Activated naive CD8-positive, alpha-beta T cell treated with anti-CD3 and anti-CD28 coated beads, Interleukin-2, amount 10 ng/mL, durations not matched to agents 7 days and 5 days (primary cell): ENCODE results near the gene TTC8. TPM values are rescaled to one million over a fixed set of nuclear protein-coding genes. Genes with fewer than 3 reads are reported as not detected.

ENCODE experiments used
- ATAC-seq: fragments of 150-1000 bp; cut with Tn5 transposase; one replicate; pipeline ENCODE4 v1.10.0; 2021; ENCODE audit warnings: low read depth, moderate library complexity
- POLR2A ChIA-PET: fragments of 350-600 bp; sonication (Branson Sonifier 250); formaldehyde crosslinking; loops from one replicate; lab custom pipeline; 2021; ENCODE audit warnings: antibody characterized with exemption; lab: Charles Lee
- DNase-seq: peaks from one replicate; pipeline ENCODE4 v3.0.0; 2021
- H3K27ac Mint-ChIP-seq: one replicate; pipeline ENCODE4 v1.8.0; 2022; ENCODE audit warnings: mild to moderate bottlenecking, mixed read lengths
- H3K27me3 Mint-ChIP-seq: one replicate; pipeline ENCODE4 v1.8.0; 2022; ENCODE audit warnings: mild to moderate bottlenecking, moderate library complexity, mixed read lengths
- H3K36me3 Mint-ChIP-seq: one replicate; pipeline ENCODE4 v1.8.0; 2021; ENCODE audit warnings: mild to moderate bottlenecking, mixed read lengths
- H3K4me1 Mint-ChIP-seq: one replicate; pipeline ENCODE4 v1.8.0; 2021; ENCODE audit warnings: mixed read lengths
- H3K4me3 Mint-ChIP-seq: one replicate; pipeline ENCODE4 v1.8.0; 2022; ENCODE audit warnings: mild to moderate bottlenecking, moderate library complexity, mixed read lengths
- H3K9me3 Mint-ChIP-seq: one replicate; pipeline ENCODE4 v1.8.0; 2021; ENCODE audit warnings: mixed read lengths
- total RNA-seq, 2 experiments: library from RNA; stranded (reverse); gene quantifications; one replicate each; pipeline ENCODE4 v1.2.3, GENCODE V29; 2021

The TTC8 gene
- total RNA-seq, 2 experiments from 2014 or later = 1.3 to 2.2 TPM

DNA sequence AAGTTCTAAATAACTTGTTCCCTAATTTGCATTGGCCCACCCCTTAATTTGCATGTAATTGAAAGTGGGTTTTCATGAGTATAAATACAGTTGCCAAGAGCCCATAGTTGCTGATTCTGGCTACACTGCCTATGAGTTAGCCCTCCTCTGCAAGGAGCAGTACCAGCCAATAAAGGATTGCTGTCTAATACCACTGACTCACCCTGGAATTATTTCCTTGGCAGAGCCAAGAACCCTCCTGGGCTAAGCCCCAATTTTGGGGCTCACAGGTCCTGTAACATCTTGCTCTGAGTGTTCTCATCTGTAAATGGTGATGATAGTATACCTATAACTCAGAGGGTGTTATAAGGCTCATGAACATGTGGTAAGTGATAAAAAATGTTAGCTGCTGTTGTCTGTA is 6.8 kb downstream of the TTC8 start:
- H3K4me1 Mint-ChIP-seq = peaks cover 5% of the 10 kb centered on the region
- no peak for DNase-seq
- no peak for ATAC-seq
- no peak overlapping the region for H3K27ac Mint-ChIP-seq
- no peaks in the 10 kb centered on the region for H3K9me3 Mint-ChIP-seq
- H3K27me3 Mint-ChIP-seq = peaks cover 2% of the 10 kb centered on the region
- POLR2A ChIA-PET = no interaction called here
- H3K36me3 Mint-ChIP-seq = no peaks in the 10 kb centered on the region
- H3K4me3 Mint-ChIP-seq = no peak overlapping the region

DNA sequence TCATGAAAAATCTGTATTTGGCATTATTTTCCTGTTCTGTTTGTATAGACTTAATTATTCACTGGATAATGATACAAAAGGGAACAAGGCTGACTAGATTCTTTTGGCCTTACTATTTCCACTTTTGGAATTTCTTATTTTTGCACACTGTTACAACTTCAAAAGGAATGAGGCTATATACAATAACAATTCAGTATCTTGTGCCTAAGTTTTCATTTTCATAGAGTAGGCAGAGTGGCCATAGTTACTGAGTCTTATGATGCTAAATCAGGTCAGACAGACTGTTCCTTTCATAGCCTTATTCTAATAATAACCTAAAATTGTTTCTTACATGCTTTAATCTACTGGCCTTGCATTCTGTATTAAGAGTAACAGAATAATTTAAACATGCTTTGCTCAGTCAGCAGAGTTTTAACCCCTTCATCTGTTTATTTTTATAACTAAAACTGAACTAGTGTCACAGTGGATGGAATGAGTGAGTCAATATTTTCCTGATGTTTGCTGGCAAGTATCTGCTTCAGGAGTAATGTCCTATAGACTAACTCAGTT is 10.5 kb downstream of the TTC8 start:
- H3K27me3 Mint-ChIP-seq = peaks cover 2% of the 10 kb centered on the region
- ATAC-seq (no peak), DNase-seq (no peak)
- POLR2A ChIA-PET = no interaction called here
- peaks cover 5% of the 10 kb centered on the region for H3K4me1 Mint-ChIP-seq
- H3K9me3 Mint-ChIP-seq = no peaks in the 10 kb centered on the region
- no peaks in the 10 kb centered on the region for H3K36me3 Mint-ChIP-seq
- no peak overlapping the region for H3K27ac Mint-ChIP-seq
- no peak overlapping the region for H3K4me3 Mint-ChIP-seq

DNA sequence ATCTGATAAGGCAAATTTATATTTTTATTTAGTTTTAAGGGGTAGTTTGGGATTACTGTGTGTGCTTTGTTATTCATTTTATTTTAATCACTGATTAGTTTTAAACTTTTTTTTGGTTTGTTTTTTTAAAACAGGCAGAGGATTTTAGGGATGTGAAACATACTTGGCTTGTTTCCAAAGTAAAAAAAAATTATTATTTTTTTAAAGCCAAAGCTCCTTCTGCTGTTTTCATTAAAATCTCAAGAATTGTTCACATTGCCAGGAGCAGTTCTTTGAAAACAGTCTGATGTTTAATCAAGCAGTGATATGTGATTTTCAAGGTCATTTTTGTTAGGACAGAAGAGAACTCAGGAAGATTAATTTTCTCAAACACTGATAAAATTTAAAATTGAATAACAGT is 11.2 kb downstream of the TTC8 start:
- H3K27ac Mint-ChIP-seq = no peak overlapping the region
- H3K36me3 Mint-ChIP-seq = no peaks in the 10 kb centered on the region
- no peak overlapping the region for H3K4me3 Mint-ChIP-seq
- ATAC-seq = no peak
- peaks cover 5% of the 10 kb centered on the region for H3K4me1 Mint-ChIP-seq
- DNase-seq = no peak
- POLR2A ChIA-PET = no interaction called here
- peaks cover 2% of the 10 kb centered on the region for H3K27me3 Mint-ChIP-seq
- H3K9me3 Mint-ChIP-seq = no peaks in the 10 kb centered on the region

GRCh38 chr14:88837495-88837894 is 13.0 kb downstream of the TTC8 start:
- Mint-ChIP-seq H3K27ac (no peak overlapping the region), H3K36me3 (no peaks in the 10 kb centered on the region), H3K27me3 (peaks cover 2% of the 10 kb centered on the region), H3K4me1 (no peaks in the 10 kb centered on the region), H3K9me3 (no peaks in the 10 kb centered on the region), H3K4me3 (no peak overlapping the region)
- no peak for ATAC-seq
- POLR2A ChIA-PET = no interaction called here
- DNase-seq = no peak

GRCh38 chr14:88838015-88838414 is 13.6 kb downstream of the TTC8 start:
- H3K27me3 Mint-ChIP-seq = peaks cover 2% of the 10 kb centered on the region
- no peaks in the 10 kb centered on the region for H3K36me3 Mint-ChIP-seq
- H3K4me3 Mint-ChIP-seq = no peak overlapping the region
- DNase-seq = no peak
- ATAC-seq = no peak
- H3K27ac Mint-ChIP-seq = no peak overlapping the region
- POLR2A ChIA-PET = no interaction called here
- H3K4me1 Mint-ChIP-seq = no peaks in the 10 kb centered on the region
- no peaks in the 10 kb centered on the region for H3K9me3 Mint-ChIP-seq

DNA sequence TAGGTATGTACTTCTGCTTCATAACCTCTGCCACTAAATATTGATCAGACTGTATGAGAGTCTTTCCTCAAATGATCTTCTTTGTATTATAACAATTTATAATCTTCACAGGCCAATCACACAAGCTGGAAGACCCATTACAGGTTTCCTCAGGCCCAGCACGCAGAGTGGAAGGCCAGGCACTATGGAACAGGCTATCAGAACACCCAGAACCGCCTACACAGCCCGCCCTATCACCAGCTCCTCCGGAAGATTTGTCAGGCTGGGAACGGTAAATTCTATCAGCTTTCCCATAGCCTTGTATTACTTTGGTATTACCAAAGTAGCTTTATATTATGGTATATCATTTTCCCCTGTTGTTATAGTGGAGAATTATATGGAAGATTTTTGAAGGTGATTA is 16.5 kb downstream of the TTC8 start:
- H3K4me1 Mint-ChIP-seq = no peaks in the 10 kb centered on the region
- no peak overlapping the region for H3K27ac Mint-ChIP-seq
- no peaks in the 10 kb centered on the region for H3K36me3 Mint-ChIP-seq
- H3K4me3 Mint-ChIP-seq = no peak overlapping the region
- ATAC-seq = no peak
- no peaks in the 10 kb centered on the region for H3K27me3 Mint-ChIP-seq
- no peak for DNase-seq
- no peaks in the 10 kb centered on the region for H3K9me3 Mint-ChIP-seq
- POLR2A ChIA-PET = no interaction called here

GRCh38 chr14:88841741-88842140 is 17.3 kb downstream of the TTC8 start:
- Mint-ChIP-seq H3K27me3 (no peaks in the 10 kb centered on the region), H3K4me3 (no peak overlapping the region), H3K27ac (no peak overlapping the region), H3K36me3 (no peaks in the 10 kb centered on the region), H3K4me1 (no peaks in the 10 kb centered on the region), H3K9me3 (no peaks in the 10 kb centered on the region)
- ATAC-seq = no peak
- DNase-seq = no peak
- POLR2A ChIA-PET = no interaction called here

DNA sequence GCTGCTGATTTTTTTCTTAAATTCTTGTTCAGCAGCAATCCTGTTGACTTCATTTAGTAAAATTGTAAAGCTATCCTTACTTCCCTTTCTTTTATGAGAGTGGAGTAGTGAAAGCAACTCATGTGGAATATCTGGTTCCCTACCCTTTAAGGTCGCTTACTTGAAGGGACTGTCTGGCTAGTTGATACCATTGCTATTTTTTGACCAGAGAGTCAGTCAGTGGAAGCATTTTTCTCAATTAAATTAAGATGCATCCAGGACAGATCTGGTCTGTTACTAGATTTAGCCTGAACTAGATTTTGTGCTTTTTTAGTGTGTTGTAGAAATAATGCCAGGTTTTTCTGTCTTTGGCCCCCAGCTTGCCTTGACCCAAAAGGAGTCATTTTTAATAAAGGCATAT is 18.0 kb downstream of the TTC8 start:
- Mint-ChIP-seq H3K36me3 (no peaks in the 10 kb centered on the region), H3K9me3 (no peaks in the 10 kb centered on the region), H3K4me3 (no peak overlapping the region), H3K27me3 (no peaks in the 10 kb centered on the region), H3K27ac (no peak overlapping the region), H3K4me1 (no peaks in the 10 kb centered on the region)
- ATAC-seq (no peak), DNase-seq (no peak)
- POLR2A ChIA-PET = no interaction called here

DNA sequence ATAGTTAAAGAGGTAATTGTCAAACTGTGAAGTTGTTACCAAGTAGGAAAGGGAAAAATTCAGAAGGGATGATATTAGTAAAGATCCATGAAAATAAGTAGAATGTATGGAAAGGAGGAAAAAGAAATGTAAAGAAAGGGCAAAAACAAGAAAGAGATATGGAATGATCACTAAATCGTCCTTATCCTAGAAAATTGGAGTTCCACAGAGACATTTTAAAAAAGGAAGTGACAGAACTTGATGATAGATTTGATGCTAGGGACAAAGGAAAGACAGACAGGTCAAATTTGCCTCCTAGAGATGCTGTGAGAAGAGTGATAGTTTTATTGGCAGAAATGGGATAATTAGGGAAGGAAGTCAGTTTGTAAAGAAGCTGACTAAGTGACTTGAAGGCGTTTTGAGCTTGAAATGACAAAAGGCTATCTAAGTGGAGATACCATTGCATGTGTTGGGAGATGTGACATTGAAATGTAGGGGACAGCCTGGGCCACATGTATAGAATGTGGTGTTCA is 20.6 kb downstream of the TTC8 start:
- no peak for ATAC-seq
- Mint-ChIP-seq H3K4me1 (no peaks in the 10 kb centered on the region), H3K27me3 (no peaks in the 10 kb centered on the region), H3K27ac (no peak overlapping the region), H3K9me3 (no peaks in the 10 kb centered on the region), H3K36me3 (no peaks in the 10 kb centered on the region), H3K4me3 (no peak overlapping the region)
- no peak for DNase-seq
- POLR2A ChIA-PET = no interaction called here

DNA sequence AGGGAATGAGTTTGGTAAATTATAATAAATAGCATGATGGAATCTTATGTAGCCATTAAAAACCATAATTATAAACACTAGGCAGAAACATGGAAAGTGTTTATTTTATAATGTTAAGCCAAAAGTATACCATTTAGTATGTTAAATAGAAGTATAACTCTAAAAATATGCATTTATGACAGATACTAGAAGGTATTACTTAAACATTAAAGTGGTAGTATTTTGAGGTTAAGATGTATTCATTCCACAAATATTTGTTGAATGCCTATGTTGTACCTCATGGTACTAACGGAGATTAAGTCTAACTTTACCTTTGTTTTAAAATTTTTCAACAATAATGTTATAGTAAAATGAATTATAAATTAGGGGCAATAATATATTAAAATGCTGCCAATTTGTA is 24.1 kb downstream of the TTC8 start:
- Mint-ChIP-seq H3K9me3 (no peaks in the 10 kb centered on the region), H3K27me3 (no peaks in the 10 kb centered on the region)

GRCh38 chr14:88849716-88850115 is 25.3 kb downstream of the TTC8 start:
- Mint-ChIP-seq H3K9me3 (no peaks in the 10 kb centered on the region), H3K4me3 (no peak overlapping the region), H3K4me1 (no peaks in the 10 kb centered on the region), H3K36me3 (no peaks in the 10 kb centered on the region), H3K27ac (no peak overlapping the region), H3K27me3 (no peaks in the 10 kb centered on the region)
- POLR2A ChIA-PET = no interaction called here
- ATAC-seq = no peak
- no peak for DNase-seq

More for the DNA sequence above, 24.1 kb downstream of the TTC8 start:
- Mint-ChIP-seq H3K4me3 (no peak overlapping the region), H3K4me1 (no peaks in the 10 kb centered on the region), H3K27ac (no peak overlapping the region), H3K36me3 (no peaks in the 10 kb centered on the region)
- ATAC-seq = no peak
- POLR2A ChIA-PET = no interaction called here
- no peak for DNase-seq

DNA sequence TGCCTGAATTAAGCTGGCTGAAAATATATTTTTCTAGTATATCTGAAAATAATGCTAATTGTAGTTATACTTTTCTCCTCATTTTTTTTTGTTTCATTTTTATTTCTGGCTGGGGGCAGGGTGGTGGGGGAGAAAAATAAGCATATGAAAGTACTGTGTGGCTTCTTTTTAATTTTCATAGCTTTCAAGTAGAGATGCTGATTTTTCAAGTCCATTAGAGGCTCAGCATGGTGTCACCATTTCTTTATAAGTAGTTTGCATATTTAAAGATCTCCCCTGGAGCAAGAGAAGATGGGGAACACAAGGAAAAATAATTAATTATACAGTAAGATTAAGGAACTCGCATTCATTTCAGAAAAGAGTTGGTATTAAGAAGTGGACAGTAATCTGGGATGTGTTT is 27.1 kb downstream of the TTC8 start:
- no peak overlapping the region for H3K4me3 Mint-ChIP-seq
- H3K27ac Mint-ChIP-seq = no peak overlapping the region
- DNase-seq (no peak), ATAC-seq (no peak)
- POLR2A ChIA-PET = no interaction called here
- no peaks in the 10 kb centered on the region for H3K9me3 Mint-ChIP-seq
- no peaks in the 10 kb centered on the region for H3K27me3 Mint-ChIP-seq
- H3K4me1 Mint-ChIP-seq = no peaks in the 10 kb centered on the region
- no peaks in the 10 kb centered on the region for H3K36me3 Mint-ChIP-seq

DNA sequence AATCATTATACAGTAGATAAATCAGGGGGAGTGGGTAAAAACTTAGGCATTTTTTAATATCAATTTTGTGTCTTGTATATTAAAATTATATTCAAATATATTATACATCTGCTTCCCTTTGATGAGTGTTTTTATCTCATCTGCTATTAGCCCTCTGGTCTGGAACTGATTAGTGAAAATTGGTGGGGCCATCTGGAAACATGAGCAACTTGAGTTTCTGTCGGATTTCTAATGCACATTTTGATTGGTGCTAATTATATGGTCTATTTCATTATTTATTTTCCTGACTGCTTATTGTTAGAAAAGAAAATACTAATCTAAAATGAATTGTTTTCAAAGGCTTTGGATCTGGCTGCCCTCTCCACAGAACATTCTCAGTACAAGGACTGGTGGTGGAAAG is 28.2 kb downstream of the TTC8 start:
- H3K4me3 Mint-ChIP-seq = no peak overlapping the region
- no peaks in the 10 kb centered on the region for H3K9me3 Mint-ChIP-seq
- H3K4me1 Mint-ChIP-seq = no peaks in the 10 kb centered on the region
- POLR2A ChIA-PET = no interaction called here
- H3K36me3 Mint-ChIP-seq = no peaks in the 10 kb centered on the region
- H3K27ac Mint-ChIP-seq = no peak overlapping the region
- DNase-seq = no peak
- no peak for ATAC-seq
- H3K27me3 Mint-ChIP-seq = no peaks in the 10 kb centered on the region

- POLR2A ChIA-PET = no interaction called here
Observed at GRCh38 chr14:88853129-88853528, 28.7 kb downstream of the TTC8 start.

More at GRCh38 chr14:88853129-88853528, 28.7 kb downstream of the TTC8 start:
- Mint-ChIP-seq H3K36me3 (no peaks in the 10 kb centered on the region), H3K4me3 (no peak overlapping the region), H3K27ac (no peak overlapping the region), H3K9me3 (no peaks in the 10 kb centered on the region), H3K27me3 (no peaks in the 10 kb centered on the region), H3K4me1 (no peaks in the 10 kb centered on the region)
- DNase-seq (no peak), ATAC-seq (no peak)
